UCSD-AML1 (cell line): ENCODE measurements around the gene KLHL6.
"Not testable (repeated sequence)": the region's sequence is repeated elsewhere in the genome, so short reads cannot be mapped to it uniquely, and the experiment has no call there.

Experiments used
- DNase-seq: peaks from one replicate; lab custom pipeline; 2025; ENCODE audit not compliant: unreplicated experiment; lab: John Stamatoyannopoulos, UW

Gene KLHL6

GRCh38 chr3:183532620-183533411 is 22.7 kb downstream of the KLHL6 start:
- DNase-seq = no peak

- no peak for DNase-seq
Observed at GRCh38 chr3:183529717-183530116, 25.8 kb downstream of the KLHL6 start.

DNA sequence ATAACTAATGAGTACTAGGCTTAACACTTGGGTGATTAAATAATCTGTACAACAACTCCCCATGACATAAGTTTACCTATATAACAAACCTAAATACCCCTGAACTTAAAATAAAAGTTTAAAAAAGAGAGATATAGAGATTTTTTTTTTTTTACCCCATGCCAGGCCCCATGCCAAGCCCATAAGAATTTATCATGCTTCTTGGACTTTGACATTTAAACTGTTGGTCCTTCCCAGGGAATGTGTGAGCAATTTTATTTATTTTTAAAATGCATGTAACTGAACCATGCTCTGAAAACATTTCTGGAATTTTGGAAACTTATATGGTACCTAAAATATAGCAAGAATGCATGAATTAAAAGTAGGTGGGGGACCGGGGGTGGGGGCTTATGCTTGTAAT is 26.3 kb downstream of the KLHL6 start:
- DNase-seq = no peak

- not testable (repeated sequence) for DNase-seq
Observed at GRCh38 chr3:183528758-183529157, 26.7 kb downstream of the KLHL6 start.

DNA sequence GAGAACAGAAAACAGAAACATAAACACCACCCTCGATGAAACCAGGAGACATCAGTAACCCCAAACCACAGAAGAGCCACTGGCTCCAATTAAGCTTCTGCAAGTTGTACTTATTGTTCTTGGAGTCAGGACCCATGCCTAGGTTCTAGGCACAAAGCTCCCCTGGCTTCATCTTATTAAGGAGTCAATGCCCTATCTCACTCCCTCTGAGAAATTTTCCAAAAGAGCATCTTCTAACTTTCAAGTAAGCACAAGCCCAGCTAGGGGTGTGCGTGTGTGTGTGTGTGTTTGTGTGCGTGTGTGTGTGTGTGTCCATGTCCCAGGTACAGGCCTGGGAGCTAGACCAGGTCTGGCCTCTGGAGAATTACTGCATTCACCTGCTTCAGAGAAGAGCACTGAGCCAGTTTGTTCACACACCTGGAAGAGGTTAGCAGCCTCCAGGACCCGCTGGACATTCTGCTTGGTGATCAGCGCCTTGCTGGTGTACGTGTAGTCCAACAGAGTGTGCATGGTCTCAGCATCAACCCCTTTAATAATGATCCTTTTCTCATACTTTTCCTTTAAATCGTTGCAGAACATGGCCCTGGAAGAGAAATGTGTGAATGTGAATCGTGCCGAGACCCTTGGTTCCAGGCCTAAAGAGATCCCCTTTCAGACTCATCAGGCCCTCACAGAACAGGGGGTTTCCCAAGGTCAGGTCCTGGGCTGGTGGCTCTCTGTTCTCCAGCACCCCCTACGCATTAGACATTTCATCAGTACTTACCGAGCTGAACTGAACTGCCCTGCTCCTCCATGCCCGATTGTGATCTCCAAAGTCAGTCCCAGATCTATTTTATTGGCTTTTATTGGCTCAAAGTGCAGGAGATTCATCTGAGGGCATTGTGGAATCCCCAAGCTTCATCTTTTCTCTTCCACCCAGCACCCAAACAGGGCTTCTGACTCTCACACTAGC is 27.8 kb downstream of the KLHL6 start:
- no peak for DNase-seq

GRCh38 chr3:183526838-183527427 is 28.6 kb downstream of the KLHL6 start:
- DNase-seq = no peak

- no peak for DNase-seq
Observed at GRCh38 chr3:183524476-183524875, 31.0 kb downstream of the KLHL6 start.

- not testable (repeated sequence) for DNase-seq
Observed at GRCh38 chr3:183520741-183521556, 34.6 kb downstream of the KLHL6 start.

- not testable (repeated sequence) for DNase-seq
Observed at GRCh38 chr3:183520295-183520694, 35.2 kb downstream of the KLHL6 start.

DNA sequence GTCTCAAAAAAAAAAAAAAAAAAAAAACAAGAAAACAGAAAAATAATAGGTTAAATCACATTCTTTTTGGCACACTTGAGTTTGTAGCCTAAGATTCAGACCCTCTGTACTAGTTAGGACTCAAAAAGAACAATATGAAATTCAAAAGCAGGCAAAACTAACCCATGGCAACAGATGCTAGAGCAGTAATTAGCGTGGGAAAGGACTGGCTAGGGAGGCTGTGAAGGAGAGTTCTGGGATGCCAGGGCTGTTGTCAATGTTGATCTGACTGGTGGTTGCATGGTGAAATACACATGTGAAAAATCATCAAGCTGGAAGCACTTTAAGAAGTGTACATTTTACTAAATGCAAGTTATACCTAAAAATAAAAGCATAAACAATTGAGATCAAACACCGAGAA is 35.6 kb downstream of the KLHL6 start:
- DNase-seq = no peak

DNA sequence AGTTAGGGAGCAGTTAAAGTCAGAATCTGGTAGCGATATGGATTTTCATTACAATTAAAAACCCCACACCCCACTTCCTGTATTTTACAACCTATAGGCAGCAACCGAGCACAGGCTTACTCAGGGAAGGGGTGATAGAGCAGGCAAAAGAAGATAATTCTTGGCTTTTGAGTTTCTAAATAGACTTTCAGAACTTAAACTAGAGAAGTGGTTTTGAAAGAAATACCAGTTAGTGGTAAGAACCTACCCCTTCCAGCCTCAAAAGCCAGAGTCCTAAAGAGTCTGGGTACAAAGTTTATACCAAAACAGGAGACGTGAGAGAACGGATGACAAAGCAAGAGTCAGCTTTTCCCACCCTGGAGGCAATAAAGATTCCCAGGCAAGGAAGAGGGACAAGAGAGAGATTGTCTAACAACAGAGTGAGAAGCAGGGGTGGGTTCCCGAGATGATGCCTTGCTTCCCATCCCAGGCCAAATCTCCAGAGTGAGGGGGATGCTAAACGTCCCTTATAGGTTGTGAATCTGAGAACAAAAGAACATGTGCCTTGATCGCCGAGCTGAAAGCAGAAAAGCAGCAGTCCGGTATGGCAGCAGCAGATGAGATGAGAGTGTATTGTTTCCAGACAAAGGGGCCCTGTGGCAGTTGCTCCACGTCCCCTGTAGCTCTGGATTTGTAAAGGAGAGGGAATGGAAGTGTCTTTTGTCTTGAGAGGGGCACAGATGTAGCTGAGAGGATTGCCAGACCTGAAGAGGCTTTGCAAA is 36.8 kb downstream of the KLHL6 start:
- no peak for DNase-seq

- no peak for DNase-seq
Observed at GRCh38 chr3:183517607-183518006, 37.9 kb downstream of the KLHL6 start.

DNA sequence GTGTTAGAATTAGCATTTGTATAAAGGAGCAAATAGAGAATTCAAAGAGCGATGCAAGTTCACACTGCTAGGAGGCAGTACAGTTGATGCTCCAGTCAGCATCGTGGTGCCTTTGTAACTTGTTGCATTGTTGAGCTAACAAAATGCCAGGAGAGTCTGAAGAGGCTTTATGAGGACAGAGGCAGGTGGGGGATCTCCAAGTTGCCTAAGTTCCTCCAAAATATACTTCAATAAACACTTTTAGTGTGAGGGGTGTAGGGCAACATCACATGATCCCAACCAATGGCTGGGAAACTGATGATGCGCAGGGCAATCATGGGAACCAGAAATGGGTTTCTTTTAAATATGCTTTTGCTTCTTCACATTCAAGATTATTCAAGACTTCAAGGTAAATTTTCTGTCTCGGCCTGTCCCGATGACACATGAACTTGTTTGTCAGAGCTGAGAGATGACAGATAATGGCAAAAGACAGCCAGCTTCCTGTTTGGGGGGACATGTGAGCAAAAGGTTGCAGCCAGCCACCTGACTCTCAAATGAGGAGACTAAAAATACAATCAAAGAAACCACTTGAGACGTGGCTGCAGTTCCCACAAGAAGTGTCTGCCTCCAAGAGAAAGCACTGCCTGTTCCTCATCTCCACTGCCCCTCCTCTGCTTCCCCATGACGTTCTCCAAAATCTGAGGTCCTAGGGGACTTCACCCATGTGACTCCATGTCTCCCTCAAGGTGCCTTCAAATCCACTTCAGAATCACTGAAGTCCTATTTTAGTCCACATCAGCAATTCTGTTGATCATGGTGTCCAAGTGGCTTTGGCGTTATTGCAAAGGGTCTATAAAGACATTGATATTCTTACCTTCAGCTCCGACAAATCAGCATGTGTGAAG is 39.3 kb downstream of the KLHL6 start:
- no peak for DNase-seq

- DNase-seq = no peak
Observed at GRCh38 chr3:183514021-183514420, 41.5 kb downstream of the KLHL6 start.

- DNase-seq = no peak
Observed at GRCh38 chr3:183513046-183513706, 42.3 kb downstream of the KLHL6 start.

GRCh38 chr3:183511286-183512131 is 44.0 kb downstream of the KLHL6 start:
- not testable (repeated sequence) for DNase-seq

GRCh38 chr3:183508821-183509220 is 46.7 kb downstream of the KLHL6 start:
- no peak for DNase-seq

- DNase-seq = no peak
Observed at GRCh38 chr3:183507551-183507950, 48.0 kb downstream of the KLHL6 start.
